Renal pelvis (tissue), 12 donors: ENCODE measurements around the gene TYMP. TPM values are rescaled to one million over a fixed set of nuclear protein-coding genes. Genes with fewer than 3 reads are reported as not detected.

ENCODE experiments used
- DNase-seq: peaks from one replicate; pipeline ENCODE4 v3.0.0-alpha.2; 2013
- long read RNA-seq, 16 experiments: transcript quantifications; one replicate each; lab custom pipeline, GENCODE V29; 2026
- polyA plus RNA-seq, 3 donors: library from polyadenylated mRNA; unstranded; fragments of 120-200 nt; gene quantifications; one replicate each; pipeline ENCODE4 v1.2.1, GENCODE V29; 2013; ENCODE audit not compliant: insufficient read length in 3 of 3

The TYMP gene
- 1 to 10 TPM; 1.4 to 2.2 (median 2.0) TPM for polyA plus RNA-seq
- long read RNA-seq, donor 1, partial matches to known transcripts, result 0 of 1 reads
- long read RNA-seq, donor 1, other reads (novel, unspliced or antisense), result 0 of 1 reads
- long read RNA-seq, donor 2, result 0 reads
- long read RNA-seq, donor 3, result 0 reads
- long read RNA-seq, donor 4, partial matches to known transcripts, result 0 of 2 reads
- long read RNA-seq, donor 4, other reads (novel, unspliced or antisense), result 0 of 2 reads
- long read RNA-seq, donor 5, result 0 reads
- long read RNA-seq, donor 6, partial matches to known transcripts, result 0 of 1 reads
- long read RNA-seq, donor 6, other reads (novel, unspliced or antisense), result 0 of 1 reads
- long read RNA-seq, donor 7, result 0 reads
- long read RNA-seq, donor 8, result 0 reads
- long read RNA-seq, donor 9, result 0 reads
- long read RNA-seq, donor 10, partial matches to known transcripts, result 0 of 1 reads
- long read RNA-seq, donor 10, other reads (novel, unspliced or antisense), result 0 of 1 reads
- long read RNA-seq, donor 11, partial matches to known transcripts, result 0 of 1 reads
- long read RNA-seq, donor 11, other reads (novel, unspliced or antisense), result 0 of 1 reads
- long read RNA-seq, donor 12, partial matches to known transcripts, result 0 of 1 reads
- long read RNA-seq, donor 12, other reads (novel, unspliced or antisense), result 0 of 1 reads
- long read RNA-seq, donor 13, result 0 reads
- long read RNA-seq, donor 14, partial matches to known transcripts, result 5 of 6 reads
- long read RNA-seq, donor 14, other reads (novel, unspliced or antisense), result 0 of 6 reads
- long read RNA-seq, donor 15, partial matches to known transcripts, result 5 of 5 reads
- long read RNA-seq, donor 15, other reads (novel, unspliced or antisense), result 0 of 5 reads
- long read RNA-seq, donor 16, result 0 reads

GRCh38 chr22:50529897-50530579 is at the start of gene TYMP:
Gene TYMP, minus strand, starts transcription at chr22:50530012. Its CDS starts 303 bp downstream, at chr22:50529709.
- no peak for DNase-seq

- no peak for DNase-seq
Observed at GRCh38 chr22:50578776-50579310, 49.0 kb upstream of the TYMP start.

- DNase-seq, result no peak
Observed at GRCh38 chr22:50577987-50578775, 48.4 kb upstream of the TYMP start, which contains the start of gene CPT1B. Gene CPT1B, minus strand, starts transcription at chr22:50578427. Its CDS starts 512 bp downstream, at chr22:50577915.

- no peak for DNase-seq
Observed at GRCh38 chr22:50577697-50577986, 47.8 kb upstream of the TYMP start.

GRCh38 chr22:50576806-50577696 is 47.2 kb upstream of the TYMP start:
- DNase-seq, result no peak

- peak; percentile 52 for DNase-seq
Observed at GRCh38 chr22:50576070-50576469, 46.3 kb upstream of the TYMP start.

GRCh38 chr22:50575426-50575941 is 45.7 kb upstream of the TYMP start:
- no peak for DNase-seq

- DNase-seq, result no peak
Observed at GRCh38 chr22:50574383-50574755, 44.6 kb upstream of the TYMP start.

GRCh38 chr22:50573491-50574382 is 43.9 kb upstream of the TYMP start:
- DNase-seq, result no peak

GRCh38 chr22:50572965-50573364 is 43.2 kb upstream of the TYMP start:
- DNase-seq, result no peak

- no peak for DNase-seq
Observed at GRCh38 chr22:50571264-50572175, 41.7 kb upstream of the TYMP start.

GRCh38 chr22:50570861-50571260 is 41.0 kb upstream of the TYMP start:
- no peak for DNase-seq

- no peak for DNase-seq
Observed at GRCh38 chr22:50569896-50570535, 40.2 kb upstream of the TYMP start.

GRCh38 chr22:50569041-50569459 is 39.2 kb upstream of the TYMP start:
- DNase-seq, result no peak

- no peak for DNase-seq
Observed at GRCh38 chr22:50568626-50569025, 38.8 kb upstream of the TYMP start.

- DNase-seq, result no peak
Observed at GRCh38 chr22:50567721-50568252, 38.0 kb upstream of the TYMP start.

- DNase-seq, result no peak
Observed at GRCh38 chr22:50564289-50564688, 34.5 kb upstream of the TYMP start.
